SK-N-DZ (cell line): ENCODE measurements around the gene FSTL1.
A peak's percentile ranks its signal among the peaks of the same experiment; 100 is the strongest.
"Not testable (repeated sequence)": the region's sequence is repeated elsewhere in the genome, so short reads cannot be mapped to it uniquely, and the experiment has no call there.

ENCODE experiments used
- DNase-seq: peaks from one replicate; pipeline ENCODE4 v3.0.0-alpha.2; 2015; ENCODE audit warnings: low spot score

Gene FSTL1

GRCh38 chr3:120418446-120418845 lies 32.3 kb downstream of the FSTL1 start:
- no peak for DNase-seq

GRCh38 chr3:120417272-120417911 lies 33.4 kb downstream of the FSTL1 start:
- DNase-seq, result peak; percentile 97

DNA sequence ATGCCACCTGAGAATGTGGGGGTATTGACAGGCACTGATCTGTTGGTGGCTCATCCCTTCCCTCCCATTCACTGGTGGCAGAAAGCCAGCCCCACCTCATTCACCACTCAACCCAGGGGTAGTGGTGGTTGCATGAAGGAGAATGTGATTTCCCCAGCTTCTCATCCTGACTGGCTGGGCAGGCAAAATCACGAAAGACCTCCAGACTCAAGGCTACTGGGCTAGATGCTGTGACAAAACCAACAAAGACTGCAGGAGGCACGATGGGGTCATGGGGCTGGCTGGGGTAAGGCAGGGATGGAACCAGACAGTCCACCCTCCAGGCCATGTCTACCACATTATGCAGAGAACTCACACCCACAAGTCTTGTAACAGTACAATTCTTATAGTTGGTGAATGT lies 33.9 kb downstream of the FSTL1 start:
- no peak for DNase-seq

DNA sequence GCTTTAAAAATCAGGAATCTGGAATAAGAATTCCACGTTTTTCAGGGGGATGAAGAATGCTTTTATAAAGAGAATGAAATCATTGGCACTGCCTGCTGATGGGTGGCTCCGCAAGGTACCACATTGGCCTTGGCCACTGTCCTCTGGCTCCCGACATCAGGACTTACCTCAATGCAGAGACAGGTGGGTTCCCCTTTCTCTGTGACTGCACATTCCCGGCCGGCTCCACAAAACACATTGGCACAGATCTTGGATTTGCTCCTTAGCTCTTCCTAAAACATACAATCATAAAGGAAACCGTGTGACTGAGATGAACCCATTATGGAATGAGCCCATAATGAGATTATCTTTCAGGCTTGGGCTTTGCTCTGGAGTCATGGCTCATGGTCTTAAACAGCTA lies 35.0 kb downstream of the FSTL1 start:
- no peak for DNase-seq

GRCh38 chr3:120410541-120410940 lies 40.3 kb downstream of the FSTL1 start:
- DNase-seq, result no peak

- no peak for DNase-seq
Observed at GRCh38 chr3:120410116-120410515, 40.7 kb downstream of the FSTL1 start.

GRCh38 chr3:120407508-120408287 lies 43.1 kb downstream of the FSTL1 start:
- DNase-seq, result peak; percentile 39

- DNase-seq, result no peak
Observed at GRCh38 chr3:120404876-120405275, 45.9 kb downstream of the FSTL1 start.

GRCh38 chr3:120402257-120402656 lies 48.5 kb downstream of the FSTL1 start:
- no peak for DNase-seq

GRCh38 chr3:120399372-120399771 lies 51.4 kb downstream of the FSTL1 start:
- DNase-seq, result no peak

DNA sequence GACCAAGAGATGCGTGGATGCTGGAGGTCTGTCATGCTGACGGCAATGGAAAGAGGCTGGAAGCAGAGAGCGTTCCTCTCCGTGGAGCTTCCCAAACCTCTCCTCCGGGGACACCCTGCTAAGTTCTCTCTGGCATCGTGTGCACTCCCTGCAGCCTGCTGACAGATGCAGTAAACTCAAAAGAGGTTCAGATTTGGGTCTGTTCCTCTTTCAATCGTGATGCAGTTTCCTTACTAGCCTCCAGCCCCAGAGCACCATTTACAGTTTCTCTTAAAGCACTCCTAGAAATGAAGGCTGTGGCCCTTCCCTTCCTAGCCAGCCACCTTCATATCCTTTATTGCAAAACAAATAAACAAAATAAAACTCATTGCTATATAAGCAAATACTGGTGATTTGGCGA lies 54.3 kb downstream of the FSTL1 start:
- no peak for DNase-seq

GRCh38 chr3:120394347-120394746 lies 56.4 kb downstream of the FSTL1 start:
- no peak for DNase-seq

DNA sequence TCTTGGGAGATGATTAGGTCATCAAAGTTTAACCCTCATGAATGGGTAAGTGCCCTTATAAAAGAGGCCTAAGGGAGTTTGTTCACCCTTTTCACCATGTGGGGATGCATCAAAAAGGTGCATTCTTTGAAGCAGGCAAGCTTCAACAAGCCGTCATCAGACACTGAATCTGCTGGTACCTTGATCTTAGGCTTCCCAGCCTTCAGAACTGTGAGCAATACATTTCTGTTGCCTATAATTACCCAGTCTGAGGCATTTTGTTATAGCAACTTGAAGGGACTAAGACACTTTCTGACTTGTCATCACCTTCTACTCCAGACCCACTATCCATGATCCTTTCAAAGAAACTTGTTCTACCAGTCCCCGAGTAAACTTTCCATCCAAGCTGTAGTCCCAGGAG lies 57.0 kb downstream of the FSTL1 start:
- DNase-seq, result no peak

DNA sequence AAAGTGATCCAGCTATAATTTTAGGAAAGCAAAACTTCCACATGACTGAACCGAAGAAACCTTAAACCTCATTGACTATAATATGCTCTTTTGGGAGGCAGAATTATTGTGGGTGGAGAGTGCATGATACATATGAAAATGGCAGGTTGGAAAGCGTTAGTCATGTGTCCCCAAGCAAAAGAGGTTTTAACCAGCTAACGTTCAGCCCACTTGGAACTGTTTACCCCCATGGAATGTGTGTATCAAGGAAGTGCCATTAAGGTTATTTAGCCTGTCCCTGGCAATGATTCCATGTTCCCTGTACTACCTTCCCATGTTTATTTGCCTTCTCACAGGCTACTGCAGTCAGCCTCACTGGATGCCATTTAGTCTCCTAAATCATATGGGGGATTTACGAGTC lies 57.5 kb downstream of the FSTL1 start:
- DNase-seq, result no peak

DNA sequence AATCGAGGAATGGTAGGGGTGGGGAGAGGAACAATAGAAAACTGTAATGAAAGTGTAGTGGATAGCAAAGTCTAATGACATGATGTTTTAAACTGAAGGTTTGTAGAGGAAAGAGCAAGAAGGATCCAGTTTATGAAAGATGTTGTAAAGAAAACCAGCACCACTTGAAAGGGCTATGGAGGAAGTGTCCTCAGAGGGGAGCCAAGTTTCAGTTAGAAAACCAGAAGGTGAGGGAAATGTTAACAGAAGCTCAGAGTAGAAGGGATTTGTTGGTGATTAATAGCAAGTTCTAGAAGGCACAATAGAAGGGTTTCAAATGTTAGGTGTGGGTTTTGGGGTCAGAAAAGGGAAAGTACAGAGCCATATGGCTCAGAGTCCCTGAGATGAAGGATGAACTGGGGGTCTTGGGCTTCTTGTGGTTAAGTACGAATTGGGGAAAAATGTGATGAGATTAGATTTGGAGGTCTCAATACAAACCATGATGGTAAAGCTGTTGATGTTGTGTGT lies 67.8 kb downstream of the FSTL1 start:
- DNase-seq, result no peak

DNA sequence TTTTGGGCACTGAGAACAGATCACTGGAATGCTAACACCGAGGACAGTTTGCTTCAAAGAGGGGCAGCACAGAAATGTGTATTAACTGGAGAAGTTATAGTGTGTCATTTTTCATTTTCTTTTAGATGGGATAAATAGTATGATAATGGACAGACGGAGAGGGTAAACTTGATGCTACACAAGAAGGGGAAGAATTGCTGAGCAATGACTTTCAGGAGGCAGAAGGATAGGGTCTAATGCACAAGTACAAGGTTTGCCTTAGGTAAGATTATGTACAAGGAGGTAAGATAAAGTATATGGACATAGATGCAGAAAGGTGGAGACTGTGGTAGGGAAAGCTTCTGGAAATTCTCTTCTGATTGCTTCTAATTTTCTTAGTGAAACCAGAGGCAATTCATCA lies 69.3 kb downstream of the FSTL1 start:
- no peak for DNase-seq

GRCh38 chr3:120377948-120378347 lies 72.8 kb downstream of the FSTL1 start:
- not testable (repeated sequence) for DNase-seq

DNA sequence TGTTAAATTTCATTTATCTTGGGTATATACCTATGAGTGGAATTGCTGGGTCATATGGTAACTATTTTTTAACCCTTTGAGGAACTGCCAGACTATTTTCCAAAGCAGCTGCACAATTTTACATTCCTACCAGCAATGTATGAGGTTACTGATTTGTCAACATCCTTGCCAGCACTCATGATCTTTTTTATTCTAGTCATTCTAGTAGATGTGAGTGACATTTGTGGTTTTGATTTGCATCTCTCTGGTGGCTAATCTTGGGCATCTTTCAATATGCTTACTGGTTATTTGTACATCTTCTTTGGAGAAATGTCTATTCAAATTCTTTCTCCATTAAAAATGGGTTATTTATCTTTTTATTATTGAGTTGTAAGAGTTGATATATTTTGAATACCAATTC lies 80.3 kb downstream of the FSTL1 start:
- no peak for DNase-seq

DNA sequence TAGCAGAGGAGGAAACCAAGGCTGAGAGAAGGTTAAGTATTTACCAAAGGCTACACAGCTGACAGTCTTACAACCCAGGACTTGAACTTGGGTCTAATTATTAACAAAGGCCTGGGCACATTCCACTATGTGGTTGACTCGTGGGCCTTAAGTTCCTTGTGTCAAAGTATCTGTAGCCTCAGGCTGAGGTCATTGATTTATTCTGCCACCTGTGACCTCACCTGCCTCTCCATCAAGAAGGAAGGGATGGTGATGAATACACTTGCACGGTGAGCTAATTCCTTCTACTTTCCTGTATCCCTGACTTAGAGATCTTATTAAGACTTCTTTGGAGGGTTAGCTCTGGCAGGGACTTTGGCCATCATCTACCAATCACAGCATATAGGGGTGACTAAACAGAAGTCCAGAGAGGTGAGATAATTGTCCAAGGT lies 81.7 kb downstream of the FSTL1 start:
- no peak for DNase-seq

GRCh38 chr3:120368172-120368571 lies 82.6 kb downstream of the FSTL1 start:
- no peak for DNase-seq

GRCh38 chr3:120364821-120365220 lies 86.0 kb downstream of the FSTL1 start:
- DNase-seq, result no peak

DNA sequence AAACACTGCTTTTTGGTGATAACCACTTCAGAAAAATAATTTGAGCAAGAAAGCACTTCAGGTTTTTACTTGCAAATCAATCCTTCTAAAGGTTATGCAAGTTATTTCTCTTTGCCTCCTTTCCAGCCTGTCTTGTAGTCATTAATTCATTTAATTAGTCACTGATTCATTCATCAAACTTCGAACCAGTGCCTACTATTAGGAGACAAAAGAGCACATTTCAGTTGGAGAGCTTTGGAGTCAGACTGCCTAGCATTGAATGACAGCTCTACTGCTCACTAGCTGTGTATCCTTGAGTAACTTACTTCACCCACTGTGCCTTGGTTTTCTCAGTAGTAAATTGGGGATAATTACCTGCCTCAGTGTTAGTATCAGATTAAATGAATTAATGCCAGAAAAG lies 86.7 kb downstream of the FSTL1 start:
- DNase-seq, result no peak

DNA sequence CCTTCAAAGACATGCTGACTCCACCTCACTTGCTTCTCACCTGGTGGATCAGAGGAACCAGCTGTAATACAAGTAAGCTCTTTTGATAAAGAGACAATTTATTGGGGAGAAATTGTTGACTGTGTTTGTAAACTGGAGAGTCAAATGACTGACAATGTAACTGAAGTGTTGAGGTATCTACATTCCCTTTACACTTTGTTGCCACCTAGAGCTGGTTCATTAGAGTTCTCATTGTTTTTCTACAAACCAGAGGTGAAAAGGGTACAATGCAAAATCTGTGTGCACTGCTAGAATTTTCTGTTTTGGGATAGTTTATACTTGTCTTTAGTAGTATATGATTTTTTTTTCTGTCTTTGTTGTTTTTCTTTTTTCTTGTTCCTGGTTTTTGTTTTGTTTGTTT lies 93.0 kb downstream of the FSTL1 start:
- DNase-seq, result no peak
